ENCODE data around the gene BTBD10.

BTBD10 gene

DNA sequence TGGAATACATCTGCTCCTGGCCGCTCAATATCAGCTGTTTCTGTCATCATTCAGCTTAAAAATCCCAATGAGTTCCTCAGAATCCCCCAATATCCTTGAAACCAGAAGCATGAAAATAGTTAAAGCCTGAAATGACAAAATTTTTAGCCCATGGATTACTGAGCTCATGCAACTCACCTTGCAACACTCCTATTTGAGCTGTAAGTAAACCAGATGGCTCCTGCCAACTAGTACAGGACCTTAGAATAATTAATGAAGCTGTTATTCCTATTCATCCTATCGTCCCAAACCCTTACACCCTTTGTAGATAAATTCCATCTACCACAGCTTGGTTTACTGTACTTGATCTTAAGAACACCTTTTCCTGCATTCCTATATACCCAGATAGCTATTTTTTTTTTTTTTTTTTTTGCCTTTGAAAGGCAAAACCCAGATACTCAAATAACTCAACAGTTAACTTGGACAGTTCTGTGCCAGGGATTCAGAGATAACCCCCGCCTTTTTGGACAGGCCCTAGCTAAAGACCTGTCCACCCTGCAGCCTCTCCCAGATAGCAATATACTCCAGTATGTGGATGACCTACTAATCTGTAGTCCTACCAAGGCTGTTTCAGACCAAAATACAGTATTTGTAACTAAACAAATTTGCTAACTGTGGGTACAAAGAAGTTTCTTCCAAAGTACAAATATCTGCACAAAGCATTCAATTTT lies 10.1 kb upstream of the BTBD10 start:
- no peak for DNase-seq (ENCODE audit: low read depth, low spot score)
- Histone ChIP-seq H3K9me3 (ENCODE audit: control insufficient read depth, insufficient read depth, low read length) (no peaks in the 10 kb centered on the region), H3K4me3 (ENCODE audit: low read length) (no peak overlapping the region), H3K27ac (ENCODE audit: low read length) (no peak overlapping the region), H3K27me3 (ENCODE audit: control insufficient read depth, insufficient read depth, low read length) (no peaks in the 10 kb centered on the region), H3K36me3 (ENCODE audit: control insufficient read depth, insufficient read depth, low read length) (no peaks in the 10 kb centered on the region), H3K4me1 (ENCODE audit: control insufficient read depth, insufficient read depth, low read length) (peaks cover 2% of the 10 kb centered on the region; the same call in 1 of the 2 replicates)
- no CpG with 5 or more reads among the region's 3 CpGs for WGBS (ENCODE audit: insufficient coverage, insufficient read length)

DNA sequence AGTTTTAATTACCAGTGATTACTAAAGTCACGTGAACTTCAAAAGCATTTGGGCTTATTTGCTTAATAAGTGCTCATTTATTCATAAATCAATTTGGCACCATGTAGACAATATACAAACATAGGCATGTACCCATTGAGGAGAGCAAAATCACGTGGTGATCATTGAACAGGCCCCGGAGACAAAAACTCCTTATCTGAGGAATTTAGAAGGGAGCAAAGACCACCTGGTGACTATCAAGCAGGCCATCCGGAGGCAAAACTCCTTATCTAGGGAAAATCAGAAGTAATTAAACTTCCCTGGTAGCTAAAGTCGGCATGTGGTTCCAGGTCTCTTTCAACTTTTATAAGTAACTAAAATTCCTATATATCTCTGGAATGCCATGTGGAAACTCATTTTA lies 5.7 kb upstream of the BTBD10 start:
- WGBS (ENCODE audit: insufficient coverage, insufficient read length), result no CpG with 5 or more reads among the region's 5 CpGs
- H3K36me3 ChIP-seq (ENCODE audit: control insufficient read depth, insufficient read depth, low read length), result no peaks in the 10 kb centered on the region

DNA sequence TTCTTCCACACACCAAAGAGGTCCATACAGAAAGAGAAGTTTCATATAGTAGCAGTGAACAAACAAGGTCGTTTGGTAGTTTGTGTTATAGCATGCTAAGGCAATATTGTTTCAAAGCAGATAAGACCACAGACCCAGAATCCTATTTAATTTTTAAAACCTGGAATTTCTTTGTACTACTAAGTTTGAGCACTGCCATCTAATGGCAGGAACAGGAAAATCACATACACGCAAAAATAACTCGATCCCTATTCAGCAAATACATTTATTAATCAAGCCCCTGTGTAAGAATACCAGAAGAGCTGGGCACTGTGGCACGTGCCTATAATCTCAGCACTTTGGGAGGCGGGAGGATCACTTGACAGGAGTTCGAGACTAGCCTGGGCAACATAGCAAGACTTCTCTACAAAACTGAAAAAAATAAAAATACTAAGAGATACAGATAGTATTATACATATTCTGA lies 2.9 kb upstream of the BTBD10 start:
- H3K4me3 ChIP-seq (ENCODE audit: low read length), result no peak overlapping the region
- no CpG with 5 or more reads among the region's 6 CpGs for WGBS (ENCODE audit: insufficient coverage, insufficient read length)
- H3K36me3 ChIP-seq (ENCODE audit: control insufficient read depth, insufficient read depth, low read length), result no peaks in the 10 kb centered on the region
- no peaks in the 10 kb centered on the region for H3K27me3 ChIP-seq (ENCODE audit: control insufficient read depth, insufficient read depth, low read length)
- no peaks in the 10 kb centered on the region for H3K9me3 ChIP-seq (ENCODE audit: control insufficient read depth, insufficient read depth, low read length)
- no peaks in the 10 kb centered on the region for H3K4me1 ChIP-seq (ENCODE audit: control insufficient read depth, insufficient read depth, low read length)
- DNase-seq (ENCODE audit: low read depth, low spot score), result no peak
- no peak overlapping the region for H3K27ac ChIP-seq (ENCODE audit: low read length)

More for the DNA sequence above, 5.7 kb upstream of the BTBD10 start:
- no peak for DNase-seq (ENCODE audit: low read depth, low spot score)
- Histone ChIP-seq H3K27me3 (ENCODE audit: control insufficient read depth, insufficient read depth, low read length) (no peaks in the 10 kb centered on the region), H3K4me3 (ENCODE audit: low read length) (no peak overlapping the region), H3K27ac (ENCODE audit: low read length) (no peak overlapping the region), H3K4me1 (ENCODE audit: control insufficient read depth, insufficient read depth, low read length) (peaks cover 2% of the 10 kb centered on the region; the same call in 1 of the 2 replicates), H3K9me3 (ENCODE audit: control insufficient read depth, insufficient read depth, low read length) (no peaks in the 10 kb centered on the region)

DNA sequence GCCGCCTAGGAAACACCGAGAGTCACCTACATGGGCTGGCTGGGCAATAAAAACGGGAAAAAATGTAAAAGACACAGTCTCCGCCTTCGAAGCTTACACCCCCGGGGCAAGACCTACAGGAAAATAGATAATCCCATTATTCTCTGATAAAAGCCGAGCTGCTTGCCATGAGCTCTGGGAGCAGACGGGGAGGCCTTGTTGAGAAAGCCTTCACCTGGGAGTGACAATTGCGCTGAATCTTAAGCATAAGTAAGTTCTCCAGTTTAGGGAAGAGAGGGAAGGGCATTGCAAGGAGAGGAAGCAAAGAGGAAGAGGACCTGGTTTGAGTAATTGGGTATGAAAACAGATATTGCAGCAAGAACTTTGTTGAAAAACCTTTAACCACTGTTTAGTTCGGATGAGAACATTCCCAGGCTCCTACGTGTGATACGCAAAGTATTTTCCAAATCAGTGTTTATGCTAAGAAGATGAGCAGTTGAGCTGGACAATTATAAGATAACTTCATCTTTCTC lies 813 bp upstream of the BTBD10 start:
- no peak for DNase-seq (ENCODE audit: low read depth, low spot score)
- Histone ChIP-seq H3K27me3 (ENCODE audit: control insufficient read depth, insufficient read depth, low read length) (no peaks in the 10 kb centered on the region), H3K4me3 (ENCODE audit: low read length) (peak overlapping the region; percentile 95; the same call in 1 of the 2 replicates), H3K36me3 (ENCODE audit: control insufficient read depth, insufficient read depth, low read length) (no peaks in the 10 kb centered on the region), H3K27ac (ENCODE audit: low read length) (no peak overlapping the region), H3K4me1 (ENCODE audit: control insufficient read depth, insufficient read depth, low read length) (no peaks in the 10 kb centered on the region), H3K9me3 (ENCODE audit: control insufficient read depth, insufficient read depth, low read length) (no peaks in the 10 kb centered on the region)
- WGBS (ENCODE audit: insufficient coverage, insufficient read length), result no CpG with 5 or more reads among the region's 12 CpGs

DNA sequence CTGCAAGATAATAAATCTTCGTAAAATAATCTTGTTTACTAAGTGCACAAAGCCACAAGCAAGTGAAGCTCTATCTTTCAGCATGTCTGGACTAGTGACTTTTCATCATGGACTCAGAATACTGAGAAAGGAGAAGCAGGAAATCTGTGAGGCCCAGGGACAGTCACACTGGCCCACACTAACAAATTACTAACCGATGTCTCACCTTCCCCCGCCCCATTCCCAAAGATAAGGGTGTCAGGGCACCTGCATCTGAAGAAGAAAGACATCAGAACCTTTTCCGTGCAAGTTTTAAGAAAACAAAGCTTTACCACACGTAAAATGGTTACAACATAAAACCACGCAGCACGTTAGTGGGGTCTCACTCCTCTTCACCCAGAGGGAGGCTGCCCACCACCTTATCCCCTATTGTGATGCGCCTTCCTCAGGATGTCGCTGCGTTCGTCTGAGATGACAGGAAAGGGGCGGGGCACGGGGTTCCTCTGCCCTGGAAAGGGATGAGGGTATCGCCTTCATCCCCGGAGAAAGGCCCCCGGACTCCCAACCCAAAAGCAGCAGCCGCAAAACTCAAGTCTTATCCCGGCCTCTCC lies 616 bp downstream of the BTBD10 start:
- no peak overlapping the region for H3K27ac ChIP-seq (ENCODE audit: low read length)
- H3K27me3 ChIP-seq (ENCODE audit: control insufficient read depth, insufficient read depth, low read length), result no peaks in the 10 kb centered on the region
- H3K4me3 ChIP-seq (ENCODE audit: low read length), result peak overlapping the region; percentile 95
- no peaks in the 10 kb centered on the region for H3K4me1 ChIP-seq (ENCODE audit: control insufficient read depth, insufficient read depth, low read length)
- H3K9me3 ChIP-seq (ENCODE audit: control insufficient read depth, insufficient read depth, low read length), result no peaks in the 10 kb centered on the region
- WGBS (ENCODE audit: insufficient coverage, insufficient read length), result no CpG with 5 or more reads among the region's 18 CpGs
- H3K36me3 ChIP-seq (ENCODE audit: control insufficient read depth, insufficient read depth, low read length), result no peaks in the 10 kb centered on the region
- no peak for DNase-seq (ENCODE audit: low read depth, low spot score)

DNA sequence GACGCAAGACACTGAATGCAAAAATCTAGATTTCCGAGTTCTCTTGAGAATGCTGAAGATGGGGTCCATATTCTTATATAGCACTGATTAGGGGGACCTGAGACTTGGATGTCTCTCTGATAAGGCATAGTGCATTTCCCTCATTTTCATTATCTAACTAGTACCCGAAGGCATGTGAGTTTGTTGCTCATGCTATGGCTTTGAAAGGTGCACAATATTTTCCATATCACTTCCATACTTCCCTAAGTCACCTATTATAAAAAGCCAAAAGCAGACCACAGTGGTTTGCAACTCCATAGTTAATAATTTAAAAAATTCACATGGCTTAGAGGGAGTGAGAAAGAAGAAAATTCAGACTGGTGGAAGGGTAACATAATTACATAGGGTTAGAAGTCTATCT lies 1.7 kb downstream of the BTBD10 start:
- Histone ChIP-seq H3K4me1 (ENCODE audit: control insufficient read depth, insufficient read depth, low read length) (no peaks in the 10 kb centered on the region), H3K27ac (ENCODE audit: low read length) (no peak overlapping the region), H3K9me3 (ENCODE audit: control insufficient read depth, insufficient read depth, low read length) (no peaks in the 10 kb centered on the region), H3K4me3 (ENCODE audit: low read length) (no peak overlapping the region), H3K27me3 (ENCODE audit: control insufficient read depth, insufficient read depth, low read length) (no peaks in the 10 kb centered on the region), H3K36me3 (ENCODE audit: control insufficient read depth, insufficient read depth, low read length) (no peaks in the 10 kb centered on the region)
- WGBS (ENCODE audit: insufficient coverage, insufficient read length), result no CpG with 5 or more reads among the region's 3 CpGs
- no peak for DNase-seq (ENCODE audit: low read depth, low spot score)

DNA sequence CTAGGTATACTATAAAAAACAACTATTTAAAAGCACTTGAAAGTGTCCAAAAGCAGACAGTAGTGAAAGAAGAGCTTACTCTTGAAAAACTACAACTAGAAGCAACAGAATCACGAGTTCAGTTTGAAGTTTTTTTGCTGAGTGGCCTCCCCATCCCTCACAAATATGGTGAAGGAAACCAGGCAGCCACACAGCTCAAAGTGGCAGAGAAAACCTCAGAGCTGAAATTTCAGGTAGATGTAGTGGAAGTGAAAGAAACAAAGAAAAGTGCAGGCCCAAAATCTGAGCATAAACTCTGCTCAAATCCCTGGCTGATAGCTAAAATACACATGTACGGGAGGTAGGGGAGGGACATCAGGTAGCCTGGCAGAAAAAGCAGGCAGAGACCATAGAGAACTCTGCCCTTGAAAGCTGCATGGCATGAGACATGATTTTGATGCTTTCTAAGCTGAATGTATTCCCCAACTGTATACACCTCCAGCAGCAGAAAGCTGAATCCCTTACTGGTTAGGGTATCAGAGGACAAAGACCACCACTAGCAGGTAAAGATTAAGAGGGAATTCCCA lies 12.1 kb downstream of the BTBD10 start:
- Histone ChIP-seq H3K36me3 (ENCODE audit: control insufficient read depth, insufficient read depth, low read length) (no peaks in the 10 kb centered on the region), H3K4me3 (ENCODE audit: low read length) (no peak overlapping the region), H3K27me3 (ENCODE audit: control insufficient read depth, insufficient read depth, low read length) (no peaks in the 10 kb centered on the region), H3K27ac (ENCODE audit: low read length) (no peak overlapping the region), H3K4me1 (ENCODE audit: control insufficient read depth, insufficient read depth, low read length) (no peaks in the 10 kb centered on the region), H3K9me3 (ENCODE audit: control insufficient read depth, insufficient read depth, low read length) (no peaks in the 10 kb centered on the region)
- DNase-seq (ENCODE audit: low read depth, low spot score), result no peak
- no CpG with 5 or more reads among the region's 2 CpGs for WGBS (ENCODE audit: insufficient coverage, insufficient read length)

DNA sequence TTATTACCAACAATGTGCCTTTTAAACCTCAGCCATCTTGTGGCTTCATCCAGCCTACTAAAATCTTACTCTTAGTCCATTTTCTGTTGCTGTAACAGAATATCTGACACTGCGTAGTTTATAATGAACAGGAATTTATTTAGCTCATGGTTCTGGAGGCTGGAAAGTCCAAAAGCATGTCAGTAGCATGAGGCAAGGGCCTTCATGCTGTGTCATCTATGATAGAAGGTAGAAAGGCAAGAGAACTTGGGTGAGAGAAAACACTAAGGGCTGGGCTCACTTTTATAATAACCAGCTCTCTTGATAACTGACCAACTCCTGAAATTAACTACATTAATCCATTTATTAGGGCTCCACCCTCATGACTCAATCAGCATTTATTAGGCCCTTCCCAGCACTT lies 13.5 kb downstream of the BTBD10 start:
- Histone ChIP-seq H3K4me1 (ENCODE audit: control insufficient read depth, insufficient read depth, low read length) (no peaks in the 10 kb centered on the region), H3K27ac (ENCODE audit: low read length) (no peak overlapping the region), H3K4me3 (ENCODE audit: low read length) (no peak overlapping the region), H3K9me3 (ENCODE audit: control insufficient read depth, insufficient read depth, low read length) (no peaks in the 10 kb centered on the region), H3K36me3 (ENCODE audit: control insufficient read depth, insufficient read depth, low read length) (no peaks in the 10 kb centered on the region), H3K27me3 (ENCODE audit: control insufficient read depth, insufficient read depth, low read length) (no peaks in the 10 kb centered on the region)
- no CpG with 5 or more reads among the region's 1 CpG for WGBS (ENCODE audit: insufficient coverage, insufficient read length)
- DNase-seq (ENCODE audit: low read depth, low spot score), result no peak

DNA sequence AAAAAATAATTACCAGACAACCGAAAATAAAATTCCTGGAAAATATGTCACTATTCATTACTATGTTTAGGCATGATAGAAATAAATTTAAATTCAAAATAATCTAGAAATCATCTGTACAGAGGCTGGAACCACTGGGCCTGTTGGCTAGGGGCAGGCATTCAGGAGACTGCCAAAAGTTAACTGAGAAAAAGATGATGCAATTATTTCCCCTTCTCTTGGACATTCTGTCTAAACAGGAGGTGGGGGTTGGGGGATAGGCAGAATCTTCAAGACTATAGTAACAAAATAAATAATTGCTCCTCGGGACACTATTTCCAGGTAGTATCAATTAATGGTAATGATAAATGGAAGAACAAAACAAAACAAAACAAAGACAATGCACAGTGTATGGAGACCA lies 14.1 kb downstream of the BTBD10 start:
- Histone ChIP-seq H3K36me3 (ENCODE audit: control insufficient read depth, insufficient read depth, low read length) (no peaks in the 10 kb centered on the region), H3K9me3 (ENCODE audit: control insufficient read depth, insufficient read depth, low read length) (no peaks in the 10 kb centered on the region), H3K4me3 (ENCODE audit: low read length) (no peak overlapping the region), H3K27me3 (ENCODE audit: control insufficient read depth, insufficient read depth, low read length) (no peaks in the 10 kb centered on the region), H3K4me1 (ENCODE audit: control insufficient read depth, insufficient read depth, low read length) (no peaks in the 10 kb centered on the region), H3K27ac (ENCODE audit: low read length) (no peak overlapping the region)
- DNase-seq (ENCODE audit: low read depth, low spot score), result no peak
- WGBS (ENCODE audit: insufficient coverage, insufficient read length), result no CpG with 5 or more reads among the region's 2 CpGs

DNA sequence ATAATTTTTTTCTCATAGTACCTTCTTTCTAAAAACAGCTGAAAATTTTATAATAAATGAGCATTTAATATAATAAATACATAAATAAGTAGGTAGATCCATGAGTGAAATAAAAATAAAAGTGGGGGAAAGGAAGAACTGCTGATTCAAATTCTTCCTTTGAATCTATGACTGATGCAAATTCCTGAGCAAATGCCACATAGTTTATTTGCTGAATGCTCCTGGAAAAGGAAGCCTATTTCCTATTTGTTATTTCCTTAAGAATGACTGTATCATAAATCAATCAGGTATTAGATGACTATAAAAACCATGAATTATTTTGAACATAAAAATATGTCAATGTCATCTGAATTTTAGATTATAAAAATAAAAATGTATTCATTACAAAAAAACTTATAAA lies 16.6 kb downstream of the BTBD10 start:
- no peak for DNase-seq (ENCODE audit: low read depth, low spot score)

More for the DNA sequence above, 16.6 kb downstream of the BTBD10 start:
- Histone ChIP-seq H3K4me1 (ENCODE audit: control insufficient read depth, insufficient read depth, low read length) (no peaks in the 10 kb centered on the region), H3K27me3 (ENCODE audit: control insufficient read depth, insufficient read depth, low read length) (no peaks in the 10 kb centered on the region), H3K36me3 (ENCODE audit: control insufficient read depth, insufficient read depth, low read length) (no peaks in the 10 kb centered on the region), H3K4me3 (ENCODE audit: low read length) (no peak overlapping the region), H3K27ac (ENCODE audit: low read length) (no peak overlapping the region), H3K9me3 (ENCODE audit: control insufficient read depth, insufficient read depth, low read length) (no peaks in the 10 kb centered on the region)
